K562 (cell line): ENCODE data around the gene FGF12. TPM values are rescaled to one million over a fixed set of nuclear protein-coding genes. Genes with fewer than 3 reads are reported as not detected.

Experiments
- ATAC-seq: fragments of 200-7000 bp; cut with Tn5 transposase; 3 replicates; pipeline ENCODE4 v1.9.1; 2020; ENCODE audit warnings: moderate library complexity
- BruUV-seq: library from RNA; stranded (reverse); fragments of 400-500 nt; replicated peaks from 2 replicates; lab custom pipeline; 2021; lab: Mats Ljungman, UMichigan
- CTCF ChIA-PET: fragments of 300-600 bp; formaldehyde crosslinking; extraction: SDS; loops from one replicate; lab custom pipeline; 2021; ENCODE audit warnings: low intra/inter-chr PET ratio; lab: Yijun Ruan, JAX
- POLR2A ChIA-PET: fragments of 300-600, 350-650 bp; sonication (Branson Sonifier 250); formaldehyde crosslinking; extraction: SDS; loops from one replicate; lab custom pipeline; 2021; ENCODE audit warnings: antibody characterized with exemption, inconsistent platforms; lab: Yijun Ruan, JAX
- DNase-seq, 4 experiments: peaks; one replicate each; pipeline versions ENCODE4 v3.0.0 to v3.0.0-alpha.2; 2011 to 2018; ENCODE audit warnings: low spot score in 3 of 4, mixed read lengths in 3 of 4; ENCODE audit errors: extremely low read depth in 1 of 4
- FAIRE-seq: peaks from 2 replicates; lab custom pipeline; 2011; peaks lifted over from hg19 to GRCh38; lab: Jason Lieb, UNC
- H2AFZ ChIP-seq: 2 replicates; pipeline ENCODE4 v1.6.0; 2011; ENCODE audit warnings: low read depth, low read length, control low read depth, inconsistent platforms
- H3K27ac ChIP-seq: fragments of 200-600 bp; 3 replicates; pipeline ENCODE4 v1.8.0; 2011; ENCODE audit warnings: low read depth, mild to moderate bottlenecking, control low read depth, inconsistent platforms, low read length, moderate library complexity, mixed read lengths; ENCODE audit errors: extremely low read depth
- H3K27me3 ChIP-seq, 2 experiments: fragments of 300-600 bp in 1 of 2; 2 replicates in 1 of 2; 3 replicates in 1 of 2; pipeline versions ENCODE4 v1.6.0 to v1.8.0; 2011; ENCODE audit warnings: inconsistent platforms in 2 of 2, low read length in 2 of 2, mild to moderate bottlenecking in 1 of 2, mixed read lengths in 1 of 2, moderate library complexity in 1 of 2; ENCODE audit not compliant: control insufficient read depth in 2 of 2, insufficient read depth in 2 of 2
- H3K36me3 ChIP-seq: fragments of 300-600 bp; 3 replicates; pipeline ENCODE4 v1.8.0; 2011; ENCODE audit warnings: mild to moderate bottlenecking, low read length, inconsistent platforms; ENCODE audit not compliant: control insufficient read depth, insufficient read depth
- H3K4me1 ChIP-seq, 2 experiments: fragments of 200-600 bp in 1 of 2; replicated peaks in 1 of 2; 2 replicates in 1 of 2; 3 replicates in 1 of 2; pipeline versions ENCODE4 v1.5.1 to v1.8.0; 2011; ENCODE audit warnings: inconsistent platforms in 2 of 2, low read length in 2 of 2, mild to moderate bottlenecking in 1 of 2, mixed read lengths in 1 of 2, moderate library complexity in 1 of 2; ENCODE audit not compliant: control insufficient read depth in 2 of 2, insufficient read depth in 2 of 2
- H3K4me2 ChIP-seq: 2 replicates; pipeline ENCODE4 v1.6.1; 2011; ENCODE audit warnings: low read length, control low read depth, inconsistent platforms, mixed read lengths; ENCODE audit not compliant: insufficient read depth
- H3K4me3 ChIP-seq: fragments of 200-600 bp; sonication (generic), shearing (Covaris generic); 2 replicates; pipeline ENCODE4 v1.5.1; 2016; ENCODE audit warnings: control low read depth, inconsistent platforms
- H3K79me2 ChIP-seq: fragments of 200-600 bp; 3 replicates; pipeline ENCODE4 v1.8.0; 2011; ENCODE audit warnings: low read length, inconsistent platforms; ENCODE audit not compliant: control insufficient read depth, insufficient read depth
- H3K9ac ChIP-seq, 2 experiments: 2 replicates each; pipeline versions ENCODE4 v1.6.0 to v1.6.1; 2011; ENCODE audit warnings: low read depth in 2 of 2, low read length in 2 of 2, control low read depth in 1 of 2, inconsistent platforms in 1 of 2, mild to moderate bottlenecking in 1 of 2, mixed read lengths in 1 of 2; ENCODE audit not compliant: insufficient read depth in 1 of 2
- H3K9me1 ChIP-seq: one replicate; pipeline ENCODE4 v1.6.0; 2011; ENCODE audit warnings: inconsistent platforms, mild to moderate bottlenecking, low read length, moderate library complexity; ENCODE audit not compliant: control insufficient read depth, insufficient read depth
- H3K9me3 ChIP-seq: replicated peaks from 2 replicates; pipeline ENCODE4 v1.5.1; 2011; ENCODE audit warnings: low read depth, low read length, inconsistent platforms; ENCODE audit not compliant: control insufficient read depth, insufficient read depth
- H4K20me1 ChIP-seq: replicated peaks from 2 replicates; pipeline ENCODE4 v1.6.1; 2011; ENCODE audit warnings: low read length, inconsistent platforms, mixed read lengths; ENCODE audit not compliant: control insufficient read depth, insufficient read depth
- ESRRA ChIP-seq: fragments of 450-650 bp; IDR thresholded peaks from 2 replicates; pipeline ENCODE4 v1.6.1; 2014; ENCODE audit warnings: low read depth, mild to moderate bottlenecking, moderate library complexity, borderline replicate concordance
- KLF6 ChIP-seq: fragments of 250-450 bp; sonication (Bioruptor Pico); IDR thresholded peaks from 2 replicates; pipeline ENCODE4 v1.4.0; 2020; ENCODE audit warnings: mild to moderate bottlenecking, moderate library complexity, borderline replicate concordance
- PHF20 ChIP-seq: fragments of 450-650 bp; IDR thresholded peaks from 2 replicates; pipeline ENCODE4 v1.6.1; 2018; ENCODE audit not compliant: partially characterized antibody
- PTBP1 ChIP-seq: fragments of 200-400 bp; formaldehyde crosslinking; IDR thresholded peaks from 2 replicates; pipeline ENCODE4 v1.6.1; 2017; ENCODE audit warnings: low read depth, low read length
- RFX1 ChIP-seq: fragments of 450-650 bp; IDR thresholded peaks from 2 replicates; pipeline ENCODE4 v1.6.1; 2016; ENCODE audit warnings: mild to moderate bottlenecking, moderate library complexity
- SAFB ChIP-seq: fragments of 200-400 bp; formaldehyde crosslinking; IDR thresholded peaks from 2 replicates; pipeline ENCODE4 v1.6.1; 2017; ENCODE audit warnings: low read depth, low read length, borderline replicate concordance
- SETDB1 ChIP-seq: IDR thresholded peaks from one replicate; pipeline ENCODE4 v1.6.1; 2012; ENCODE audit warnings: low read length, control low read depth, inconsistent platforms
- SRSF1 ChIP-seq: fragments of 200-400 bp; formaldehyde crosslinking; IDR thresholded peaks from 2 replicates; pipeline ENCODE4 v1.6.1; 2017; ENCODE audit warnings: mild to moderate bottlenecking, low read depth, low read length, moderate library complexity
- TBL1XR1 ChIP-seq, 2 experiments: IDR thresholded peaks; 2 replicates each; pipeline ENCODE4 v1.6.1; 2012; ENCODE audit warnings: improper control_type of control experiment in 2 of 2, low read length in 2 of 2, mild to moderate bottlenecking in 1 of 2
- ZC3H4 ChIP-seq: sonication (generic); formaldehyde crosslinking; IDR thresholded peaks from 2 replicates; pipeline ENCODE4 v1.9.0; 2021; ENCODE audit warnings: missing genetic modification reagents, borderline replicate concordance
- ZNF143 ChIP-seq: sonication (generic); formaldehyde crosslinking; IDR thresholded peaks from 2 replicates; pipeline ENCODE4 v1.9.0; 2022; ENCODE audit warnings: mild to moderate bottlenecking, missing genetic modification reagents
- ZNF316 ChIP-seq: fragments of 450-650 bp; IDR thresholded peaks from 2 replicates; pipeline ENCODE4 v1.6.1; 2016
- WGBS: fragments of 100-300 bp; shearing (Covaris generic); methylation state at CpG from one replicate; pipeline ENCODE4 v1.1.6; 2016; ENCODE audit warnings: low coverage, mixed read lengths; ENCODE audit not compliant: insufficient coverage; ENCODE audit errors: missing lambda C conversion rate; 5-methylcytosine and 5-hydroxymethylcytosine counted together
- in situ Hi-C: fragments of 300-500 bp; cut with MboI; formaldehyde crosslinking; loops from 4 replicates; pipeline ENCODE4 v1.15.0; 2018; ENCODE audit warnings: inconsistent platforms, mixed read lengths
- intact Hi-C: fragments of 100-400 bp; cut with micrococcal nuclease; formaldehyde crosslinking; loops from 2 replicates; pipeline ENCODE4 v1.14.2; 2022
- polyA plus RNA-seq, 8 experiments: library from polyadenylated mRNA; depleted of rRNA in 4 of 8; stranded (reverse) in 5 of 8; unstranded in 3 of 8; fragments of >200 nt; fragmentation: Nextera tagmentation in 2 of 8; fragmentation: Illumina TruSeq in 1 of 8; extraction: Ambion mirVana in 2 of 8; extraction: Trizol in 1 of 8; gene quantifications; 2 replicates each; pipeline versions ENCODE4 v1.2.1 to v1.2.3, GENCODE V29; 2011 to 2014; ENCODE audit warnings: inconsistent platforms in 1 of 8, missing spikeins in 1 of 8
- total RNA-seq, 7 experiments: library from RNA; depleted of rRNA in 6 of 7; stranded (reverse); fragments of >200 nt in 6 of 7; fragmentation: Illumina TruSeq in 2 of 7; extraction: Trizol in 2 of 7; gene quantifications; 2 replicates each; pipeline versions ENCODE4 v1.2.1 to v1.2.3, GENCODE V29; 2011 to 2021; ENCODE audit warnings: low replicate concordance in 1 of 7
- TF ChIP-seq, protein P1 (sequence below): sonication (generic); formaldehyde crosslinking; IDR thresholded peaks from 2 replicates; pipeline ENCODE4 v1.9.0; 2022; ENCODE audit warnings: mild to moderate bottlenecking, missing genetic modification reagents
- TF ChIP-seq, protein P2 (sequence below): fragments of 450-650 bp; formaldehyde crosslinking; IDR thresholded peaks from 2 replicates; pipeline ENCODE4 v1.4.0; 2020; ENCODE audit warnings: mild to moderate bottlenecking, moderate library complexity
- TF ChIP-seq, protein P3 (sequence below): fragments of 450-650 bp; formaldehyde crosslinking; conservative IDR thresholded peaks from 2 replicates; pipeline ENCODE4 v1.4.0; 2022; ENCODE audit warnings: mild to moderate bottlenecking, missing genetic modification characterization

Gene FGF12
- total and polyA plus RNA-seq, 9 of the 15 experiments (the other 6 are each of a cell fraction or from before 2014, with no cell fraction given): not detected

DNA sequence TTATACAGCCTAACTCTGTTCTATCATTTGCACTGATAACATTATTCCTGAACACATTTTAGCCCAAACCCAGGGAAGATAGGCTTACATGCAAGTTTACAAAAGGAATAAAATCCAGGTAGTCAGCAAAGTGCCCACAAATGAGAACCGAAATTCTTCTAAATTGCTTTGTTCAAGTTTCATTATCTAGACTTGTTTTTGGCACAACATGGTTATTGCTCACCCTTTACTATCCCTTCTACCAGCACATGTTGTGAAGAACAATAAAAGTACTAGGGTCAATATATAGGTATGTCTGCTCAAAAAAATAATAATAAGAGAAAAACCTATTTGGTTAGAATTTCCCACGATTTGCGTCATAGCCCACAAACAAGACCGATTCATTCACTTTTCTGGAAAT lies 430.5 kb downstream of the FGF12 start:
- intact Hi-C loops: no loop called here
- CTCF ChIA-PET: no interaction called here
- H3K4me3 ChIP-seq: no peak overlapping the region
- in situ Hi-C loops: no loop called here
- H2AFZ ChIP-seq: no peak overlapping the region
- POLR2A ChIA-PET: no interaction called here
- DNase-seq: no peak
- H3K27ac ChIP-seq: no peak overlapping the region
- H3K36me3 ChIP-seq: no peaks in the 10 kb centered on the region
- FAIRE-seq: no peak
- BruUV-seq: no TSS peak
- H3K27me3 ChIP-seq: no peaks in the 10 kb centered on the region
- H3K4me2 ChIP-seq: no peak overlapping the region
- H3K4me1 ChIP-seq: no peaks in the 10 kb centered on the region
- H3K9me1 ChIP-seq: no peaks in the 10 kb centered on the region
- no peaks in the 10 kb centered on the region for H4K20me1 ChIP-seq
- WGBS: 3% methylated on average over 4 of the region's 4 CpGs
- ATAC-seq: no peak
- H3K79me2 ChIP-seq: no peaks in the 10 kb centered on the region
- no peak overlapping the region for H3K9ac ChIP-seq
- no peaks in the 10 kb centered on the region; the same call in 1 of the 2 replicates for H3K9me3 ChIP-seq
- TF ChIP-seq ZNF143 (no peak), SETDB1 (no peak), ESRRA (no peak), KLF6 (CRISPR knock-in tag) (no peak), ZC3H4 (CRISPR knock-in tag) (no peak), SAFB (no peak), TBL1XR1 (IDR thresholded peaks at IDR 0.05; ENCODE audit: low read length in 2 of 2) (no peak), SRSF1 (no peak), RFX1 (no peak), ZNF316 (no peak), PTBP1 (no peak), PHF20 (no peak)
- TF ChIP-seq, protein P1, sequence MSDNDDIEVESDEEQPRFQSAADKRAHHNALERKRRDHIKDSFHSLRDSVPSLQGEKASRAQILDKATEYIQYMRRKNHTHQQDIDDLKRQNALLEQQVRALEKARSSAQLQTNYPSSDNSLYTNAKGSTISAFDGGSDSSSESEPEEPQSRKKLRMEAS: no peak
- TF ChIP-seq, protein P2, sequence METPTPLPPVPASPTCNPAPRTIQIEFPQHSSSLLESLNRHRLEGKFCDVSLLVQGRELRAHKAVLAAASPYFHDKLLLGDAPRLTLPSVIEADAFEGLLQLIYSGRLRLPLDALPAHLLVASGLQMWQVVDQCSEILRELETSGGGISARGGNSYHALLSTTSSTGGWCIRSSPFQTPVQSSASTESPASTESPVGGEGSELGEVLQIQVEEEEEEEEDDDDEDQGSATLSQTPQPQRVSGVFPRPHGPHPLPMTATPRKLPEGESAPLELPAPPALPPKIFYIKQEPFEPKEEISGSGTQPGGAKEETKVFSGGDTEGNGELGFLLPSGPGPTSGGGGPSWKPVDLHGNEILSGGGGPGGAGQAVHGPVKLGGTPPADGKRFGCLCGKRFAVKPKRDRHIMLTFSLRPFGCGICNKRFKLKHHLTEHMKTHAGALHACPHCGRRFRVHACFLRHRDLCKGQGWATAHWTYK (CRISPR knock-in tag): no peak
- TF ChIP-seq, protein P3, sequence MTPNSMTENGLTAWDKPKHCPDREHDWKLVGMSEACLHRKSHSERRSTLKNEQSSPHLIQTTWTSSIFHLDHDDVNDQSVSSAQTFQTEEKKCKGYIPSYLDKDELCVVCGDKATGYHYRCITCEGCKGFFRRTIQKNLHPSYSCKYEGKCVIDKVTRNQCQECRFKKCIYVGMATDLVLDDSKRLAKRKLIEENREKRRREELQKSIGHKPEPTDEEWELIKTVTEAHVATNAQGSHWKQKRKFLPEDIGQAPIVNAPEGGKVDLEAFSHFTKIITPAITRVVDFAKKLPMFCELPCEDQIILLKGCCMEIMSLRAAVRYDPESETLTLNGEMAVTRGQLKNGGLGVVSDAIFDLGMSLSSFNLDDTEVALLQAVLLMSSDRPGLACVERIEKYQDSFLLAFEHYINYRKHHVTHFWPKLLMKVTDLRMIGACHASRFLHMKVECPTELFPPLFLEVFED (CRISPR knock-in tag): no peak
